ENCODE measurements around the gene SH3PXD2A. TPM values are rescaled to one million over a fixed set of nuclear protein-coding genes. Genes with fewer than 3 reads are reported as not detected.

SH3PXD2A gene
- total and polyA plus RNA-seq, 2 of the 4 experiments (the other 2 are of a cell fraction) = 6.3 to 23.0 TPM

GRCh38 chr10:103621783-103622125, 233.6 kb downstream of the SH3PXD2A start:
- H2AK5ac ChIP-seq (ENCODE audit: low read depth, low read length) = no peak overlapping the region
- H2BK5ac ChIP-seq (ENCODE audit: low read depth, low read length, poor library complexity, severe bottlenecking) = no peak overlapping the region
- H3K27me3 ChIP-seq (ENCODE audit: control insufficient read depth, insufficient read depth, low read length) = no peaks in the 10 kb centered on the region
- no peak overlapping the region for H3K27ac ChIP-seq (ENCODE audit: insufficient read depth, low read length)
- H4K91ac ChIP-seq (ENCODE audit: insufficient read depth, low read depth, low read length) = no peak overlapping the region
- in situ Hi-C loops (cut with MboI; ENCODE audit: low sequenced_read_pairs) (no loop called here), intact Hi-C loops (cut with micrococcal nuclease) (no loop called here), dilution Hi-C loops (cut with HindIII; ENCODE audit: low sequenced_read_pairs, unreplicated experiment) (no loop called here)
- peaks cover 13 to 31% of the 10 kb centered on the region in 2 experiments for H3K79me1 ChIP-seq (ENCODE audit: low read depth in 1 of 2, low read length in 2 of 2)
- no peak overlapping the region for H3K14ac ChIP-seq (replicated peaks; ENCODE audit: low read depth, low read length)
- H4K8ac ChIP-seq (ENCODE audit: low read depth in 2 of 2, low read length in 2 of 2) = no peak overlapping the region
- no peak overlapping the region for H3K4me3 ChIP-seq (ENCODE audit: insufficient read depth, low read depth, low read length)
- BruUV-seq (replicated peaks) = no TSS peak
- 85% methylated on average over 2 of the region's 4 CpGs; no CpG with 5 or more reads in 1 of the 2 experiments for WGBS, 2 experiments (ENCODE audit: extremely low coverage in 2 of 2, insufficient read length in 1 of 2)
- peaks cover 3% of the 10 kb centered on the region; the same call in 1 of the 2 replicates for H3K4me1 ChIP-seq (ENCODE audit: control insufficient read depth, insufficient read depth, low read length)
- H2AK9ac ChIP-seq (replicated peaks; ENCODE audit: low read depth, low read length, poor library complexity) = no peak overlapping the region
- H3K18ac ChIP-seq (ENCODE audit: low read depth, low read length) = no peak overlapping the region
- no peak overlapping the region for H3K9ac ChIP-seq (ENCODE audit: low read depth, low read length)
- H3K9me3 ChIP-seq (ENCODE audit: control insufficient read depth, insufficient read depth, low read length) = no peaks in the 10 kb centered on the region
- ChIA-PET POLR2A (ENCODE audit: unreplicated experiment) (no interaction called here), CTCF (no interaction called here)
- H2BK15ac ChIP-seq (ENCODE audit: low read depth, low read length) = no peak overlapping the region
- no peak overlapping the region for H4K5ac ChIP-seq (ENCODE audit: low read depth, low read length)
- no peak for DNase-seq
- H2AFZ ChIP-seq (replicated peaks; ENCODE audit: low read length, poor library complexity) = no peak overlapping the region
- peaks cover 6% of the 10 kb centered on the region; the same call in 1 of the 2 replicates for H3K9me1 ChIP-seq (ENCODE audit: insufficient read depth, low read length)
- H2BK20ac ChIP-seq (ENCODE audit: low read depth, low read length) = no peak overlapping the region
- no peak overlapping the region for H3K56ac ChIP-seq (ENCODE audit: extremely low read depth, insufficient read depth, low read length)
- H3K4me2 ChIP-seq (ENCODE audit: low read depth, low read length) = no peak overlapping the region
- H3K4ac ChIP-seq (ENCODE audit: low read depth, low read length) = no peak overlapping the region
- H3K23ac ChIP-seq (ENCODE audit: low read depth, low read length) = no peak overlapping the region
- no peak overlapping the region for H2BK120ac ChIP-seq (ENCODE audit: low read depth, low read length)
- H4K20me1 ChIP-seq (ENCODE audit: insufficient read depth, low read length) = no peaks in the 10 kb centered on the region
- no peak for ATAC-seq (ENCODE audit: low read depth)
- no peak for TF ChIP-seq RCOR1 (IDR thresholded peaks at IDR 0.05; ENCODE audit: insufficient replicate concordance, low read length)
- peaks cover 84% of the 10 kb centered on the region for H3K36me3 ChIP-seq (ENCODE audit: control insufficient read depth, insufficient read depth, low read length)
